ENCODE measurements around the gene CASR. TPM values are rescaled to one million over a fixed set of nuclear protein-coding genes. Genes with fewer than 3 reads are reported as not detected.

CASR gene
- total RNA-seq, 1 donor from 2014 or later, result not detected

DNA sequence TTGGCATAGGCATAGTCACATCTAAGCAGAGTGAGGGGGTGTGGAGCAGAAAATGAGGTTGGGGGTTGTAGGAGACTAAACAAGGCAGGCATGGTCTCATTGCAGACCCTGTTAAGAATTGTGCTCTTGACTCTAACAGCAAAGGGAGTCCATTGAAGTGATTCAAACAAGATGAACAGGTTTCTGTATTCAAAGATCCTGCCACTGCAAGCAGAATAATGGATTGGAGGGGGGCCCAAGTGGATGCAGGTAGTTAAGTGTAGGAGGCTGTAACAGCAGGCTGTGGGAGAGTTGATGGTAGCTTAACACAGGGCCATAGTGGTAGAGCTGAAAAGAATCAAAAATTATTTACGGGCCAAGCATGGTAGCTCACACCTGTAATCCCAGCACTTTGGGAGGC, 34.4 kb downstream of the CASR start:
- H3K36me3 ChIP-seq (ENCODE audit: control insufficient read depth, insufficient read depth, low read length), result no peaks in the 10 kb centered on the region
- peaks cover 3% of the 10 kb centered on the region for H3K27me3 ChIP-seq (ENCODE audit: control insufficient read depth, insufficient read depth, low read length)
- no peak overlapping the region for H3K4me3 ChIP-seq (ENCODE audit: low read depth, low read length)
- FAIRE-seq (no peak), DNase-seq (ENCODE audit: low read depth) (no peak)
- TF ChIP-seq, protein P1, sequence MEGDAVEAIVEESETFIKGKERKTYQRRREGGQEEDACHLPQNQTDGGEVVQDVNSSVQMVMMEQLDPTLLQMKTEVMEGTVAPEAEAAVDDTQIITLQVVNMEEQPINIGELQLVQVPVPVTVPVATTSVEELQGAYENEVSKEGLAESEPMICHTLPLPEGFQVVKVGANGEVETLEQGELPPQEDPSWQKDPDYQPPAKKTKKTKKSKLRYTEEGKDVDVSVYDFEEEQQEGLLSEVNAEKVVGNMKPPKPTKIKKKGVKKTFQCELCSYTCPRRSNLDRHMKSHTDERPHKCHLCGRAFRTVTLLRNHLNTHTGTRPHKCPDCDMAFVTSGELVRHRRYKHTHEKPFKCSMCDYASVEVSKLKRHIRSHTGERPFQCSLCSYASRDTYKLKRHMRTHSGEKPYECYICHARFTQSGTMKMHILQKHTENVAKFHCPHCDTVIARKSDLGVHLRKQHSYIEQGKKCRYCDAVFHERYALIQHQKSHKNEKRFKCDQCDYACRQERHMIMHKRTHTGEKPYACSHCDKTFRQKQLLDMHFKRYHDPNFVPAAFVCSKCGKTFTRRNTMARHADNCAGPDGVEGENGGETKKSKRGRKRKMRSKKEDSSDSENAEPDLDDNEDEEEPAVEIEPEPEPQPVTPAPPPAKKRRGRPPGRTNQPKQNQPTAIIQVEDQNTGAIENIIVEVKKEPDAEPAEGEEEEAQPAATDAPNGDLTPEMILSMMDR (IDR thresholded peaks at IDR 0.05; ENCODE audit: insufficient read depth, low read length, severe bottlenecking), result no peak

DNA sequence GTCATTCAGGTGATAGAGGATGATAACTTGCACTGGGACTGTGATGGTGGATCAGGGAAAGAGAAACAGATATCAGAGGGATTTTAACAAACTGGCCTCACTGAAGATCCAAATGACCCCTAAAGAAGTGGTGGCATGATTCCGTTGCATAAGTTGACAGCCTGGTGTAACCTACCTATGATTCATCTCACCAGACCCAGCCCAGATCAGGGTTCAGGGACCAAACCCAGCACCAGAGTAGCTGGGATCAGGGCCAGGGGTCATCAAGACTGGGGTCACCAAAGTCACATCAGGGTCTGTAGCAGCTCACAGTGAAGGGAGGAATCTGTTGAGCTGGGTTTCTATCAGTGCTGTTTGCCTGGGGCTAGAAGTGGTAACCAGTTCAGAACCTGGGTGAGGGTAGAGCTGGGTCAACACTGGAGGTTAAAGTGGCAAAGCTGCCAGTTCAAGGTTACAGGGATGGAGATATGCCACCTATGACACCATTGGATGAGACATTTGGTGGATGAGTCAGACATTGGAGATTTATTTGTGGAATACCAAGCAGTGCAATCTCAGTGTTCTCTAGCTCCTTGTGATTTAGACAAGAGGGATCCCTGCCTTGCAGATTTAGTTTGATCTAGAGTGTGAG, 35.9 kb downstream of the CASR start:
- peak; percentile 62 for FAIRE-seq
- no peak overlapping the region for H3K4me3 ChIP-seq (ENCODE audit: low read depth, low read length)
- peak; percentile 14 for DNase-seq (ENCODE audit: low read depth)
- TF ChIP-seq, protein P1 (IDR thresholded peaks at IDR 0.05; ENCODE audit: insufficient read depth, low read length, severe bottlenecking), result no peak
- peaks cover 3% of the 10 kb centered on the region for H3K27me3 ChIP-seq (ENCODE audit: control insufficient read depth, insufficient read depth, low read length)
- no peaks in the 10 kb centered on the region for H3K36me3 ChIP-seq (ENCODE audit: control insufficient read depth, insufficient read depth, low read length)

DNA sequence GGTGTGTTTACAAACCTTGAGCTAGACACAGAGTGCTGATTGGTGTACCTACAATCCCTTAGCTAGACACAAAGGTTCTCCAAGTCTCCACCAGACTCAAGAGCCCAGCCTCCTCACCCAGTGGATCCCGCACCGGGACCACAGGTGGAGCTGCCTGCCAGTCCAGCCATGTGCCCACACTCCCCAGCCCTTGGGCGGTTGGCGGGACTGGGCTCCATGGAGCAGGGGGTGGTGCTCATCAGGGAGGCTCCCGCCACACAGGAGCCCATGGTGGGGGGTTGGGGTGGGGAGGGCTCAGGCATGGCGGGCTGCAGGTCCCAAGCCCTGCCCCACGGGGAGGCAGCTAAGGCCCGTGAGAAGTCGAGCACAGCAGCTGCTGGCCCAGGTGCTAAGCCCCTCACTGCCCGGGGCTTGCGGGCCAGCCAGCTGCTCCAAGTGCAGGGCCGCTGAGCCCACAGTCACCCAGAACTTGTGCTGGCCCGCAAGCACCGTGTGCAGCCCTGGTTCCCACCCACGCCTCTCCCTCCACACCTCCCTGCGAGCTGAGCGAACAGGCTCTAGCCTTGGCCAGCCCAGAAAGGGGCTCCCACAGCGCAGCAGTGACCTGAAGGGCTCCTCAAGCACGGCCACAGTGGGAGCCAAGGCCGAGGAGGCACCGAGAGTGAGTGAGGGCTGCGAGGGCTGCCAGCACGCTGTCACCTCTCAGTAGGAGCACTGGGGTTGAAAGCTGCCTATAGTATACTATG, 43.7 kb downstream of the CASR start:
- H3K36me3 ChIP-seq (ENCODE audit: control insufficient read depth, insufficient read depth, low read length), result no peaks in the 10 kb centered on the region
- TF ChIP-seq, protein P1 (IDR thresholded peaks at IDR 0.05; ENCODE audit: insufficient read depth, low read length, severe bottlenecking), result no peak
- no peak for DNase-seq (ENCODE audit: low read depth)
- H3K4me3 ChIP-seq (ENCODE audit: low read depth, low read length), result no peak overlapping the region
- FAIRE-seq, result no peak
- peaks cover 2% of the 10 kb centered on the region for H3K27me3 ChIP-seq (ENCODE audit: control insufficient read depth, insufficient read depth, low read length)

DNA sequence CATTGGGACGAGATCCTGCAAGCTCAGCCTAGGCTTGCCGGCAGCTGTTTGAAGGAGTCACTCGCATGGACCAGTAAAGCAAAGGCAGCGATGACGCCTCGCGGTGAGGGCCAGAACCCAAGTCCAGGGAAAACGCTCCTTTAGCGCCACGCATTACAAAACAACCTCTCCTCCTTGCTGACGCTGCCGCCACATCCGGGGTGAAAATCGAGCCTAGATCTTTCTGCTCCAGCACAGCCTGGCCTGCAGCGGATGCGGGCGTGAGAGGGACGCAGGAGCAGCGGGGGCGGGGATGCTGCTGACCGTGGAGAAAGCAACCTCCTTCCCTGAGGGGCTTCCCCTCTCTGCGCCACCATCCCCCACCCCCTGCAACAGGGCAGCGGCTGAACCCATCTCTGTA, 46.7 kb downstream of the CASR start:
- DNase-seq (ENCODE audit: low read depth) (no peak), FAIRE-seq (no peak)
- Histone ChIP-seq H3K36me3 (ENCODE audit: control insufficient read depth, insufficient read depth, low read length) (no peaks in the 10 kb centered on the region), H3K4me3 (ENCODE audit: low read depth, low read length) (no peak overlapping the region), H3K27me3 (ENCODE audit: control insufficient read depth, insufficient read depth, low read length) (peaks cover 2% of the 10 kb centered on the region)
- TF ChIP-seq, protein P1 (IDR thresholded peaks at IDR 0.05; ENCODE audit: insufficient read depth, low read length, severe bottlenecking), result no peak

DNA sequence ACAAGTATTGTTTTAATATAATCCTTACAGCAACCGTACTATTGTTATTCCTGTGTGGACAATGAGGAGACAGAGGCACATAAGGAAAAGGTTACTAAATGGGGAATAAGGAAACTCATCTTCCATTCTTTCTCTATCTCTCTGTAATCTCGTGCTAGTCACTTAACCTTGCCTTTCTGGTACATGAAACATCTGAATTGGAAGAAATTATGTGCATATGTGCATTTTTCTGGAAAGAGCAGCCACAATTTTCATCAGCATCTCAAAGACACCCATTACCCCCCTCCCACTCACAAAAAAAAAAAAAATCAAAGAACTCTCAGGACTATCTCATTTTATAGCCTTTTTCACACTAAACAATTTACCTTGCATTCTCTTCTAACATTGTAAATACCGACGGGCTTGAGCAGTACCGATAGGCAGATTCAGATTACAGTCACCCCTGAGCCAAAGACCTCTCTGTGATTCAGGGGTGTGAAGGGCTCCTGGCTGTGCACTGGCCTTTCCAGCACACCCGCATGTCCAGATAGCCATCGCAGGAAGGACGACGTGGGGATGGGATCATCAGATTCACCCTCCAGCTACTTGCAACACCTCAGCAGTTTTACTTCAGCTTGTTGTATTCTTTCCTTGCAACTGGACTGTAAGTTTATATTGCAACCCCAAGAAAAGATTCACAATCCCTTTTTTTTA, 48.1 kb downstream of the CASR start:
- FAIRE-seq, result no peak
- no peak overlapping the region for H3K4me3 ChIP-seq (ENCODE audit: low read depth, low read length)
- H3K27me3 ChIP-seq (ENCODE audit: control insufficient read depth, insufficient read depth, low read length), result peaks cover 2% of the 10 kb centered on the region
- no peaks in the 10 kb centered on the region for H3K36me3 ChIP-seq (ENCODE audit: control insufficient read depth, insufficient read depth, low read length)
- no peak for DNase-seq (ENCODE audit: low read depth)
- TF ChIP-seq, protein P1 (IDR thresholded peaks at IDR 0.05; ENCODE audit: insufficient read depth, low read length, severe bottlenecking), result no peak
